H1 (cell line): Measurements from ENCODE around the gene NPHP4. TPM values are rescaled to one million over a fixed set of nuclear protein-coding genes. Genes with fewer than 3 reads are reported as not detected.

Experiments
- CTCF ChIA-PET: fragments of 300-600 bp; sonication (Branson Sonifier 250); formaldehyde crosslinking; loops from one replicate; lab custom pipeline; 2021; ENCODE audit not compliant: partially characterized antibody; lab: Charles Lee
- POLR2A ChIA-PET: fragments of 300-600 bp; sonication (Branson Sonifier 250); formaldehyde crosslinking; loops from one replicate; lab custom pipeline; 2021; ENCODE audit warnings: inconsistent platforms; ENCODE audit not compliant: partially characterized antibody; lab: Charles Lee
- DNase-seq, 2 experiments: peaks; one replicate each; pipeline versions ENCODE4 v3.0.0 to v3.0.0-alpha.2; 2010 to 2022; ENCODE audit warnings: low spot score in 2 of 2, low read depth in 1 of 2, mixed read lengths in 1 of 2
- FAIRE-seq: peaks from 2 replicates; lab custom pipeline; 2011; peaks lifted over from hg19 to GRCh38; lab: Jason Lieb, UNC
- H2AFZ ChIP-seq: 2 replicates; pipeline ENCODE4 v1.8.1; 2012; ENCODE audit warnings: low read length, inconsistent platforms
- H2AK5ac ChIP-seq: 2 replicates; pipeline ENCODE4 v1.6.1; 2013; ENCODE audit warnings: low read depth, low read length
- H2BK120ac ChIP-seq: replicated peaks from 2 replicates; pipeline ENCODE3; 2013; ENCODE audit warnings: low read depth, low read length, inconsistent platforms
- H2BK12ac ChIP-seq: 2 replicates; pipeline ENCODE4 v1.6.1; 2013; ENCODE audit warnings: low read depth, low read length
- H2BK15ac ChIP-seq: 2 replicates; pipeline ENCODE4 v1.6.1; 2013; ENCODE audit warnings: low read length
- H2BK20ac ChIP-seq: 2 replicates; pipeline ENCODE4 v1.6.1; 2013; ENCODE audit warnings: low read length
- H2BK5ac ChIP-seq: 2 replicates; pipeline ENCODE4 v1.6.1; 2013; ENCODE audit warnings: low read depth, low read length
- H3K14ac ChIP-seq: 2 replicates; pipeline ENCODE4 v1.6.1; 2013; ENCODE audit warnings: inconsistent platforms; ENCODE audit not compliant: insufficient read length
- H3K18ac ChIP-seq: 2 replicates; pipeline ENCODE4 v1.6.1; 2013; ENCODE audit warnings: low read length; ENCODE audit errors: extremely low read depth
- H3K23ac ChIP-seq: 2 replicates; pipeline ENCODE4 v1.6.1; 2013; ENCODE audit warnings: inconsistent platforms; ENCODE audit not compliant: insufficient read length
- H3K23me2 ChIP-seq: 2 replicates; pipeline ENCODE4 v1.6.1; 2013; ENCODE audit warnings: low read depth, low read length
- H3K27ac ChIP-seq: 2 replicates; pipeline ENCODE4 v1.6.1; 2011; ENCODE audit warnings: low read depth, low read length, inconsistent platforms
- H3K27me3 ChIP-seq, 4 experiments: replicated peaks in 1 of 4; 1 replicate in 1 of 4; 2 replicates in 3 of 4; pipeline versions ENCODE4 v1.6.1 to v1.8.1; 2011 to 2013; ENCODE audit warnings: low read length in 3 of 4, mild to moderate bottlenecking in 3 of 4, inconsistent platforms in 2 of 4, mixed read lengths in 2 of 4, moderate library complexity in 1 of 4; ENCODE audit not compliant: control insufficient read depth in 3 of 4, insufficient read depth in 3 of 4; ENCODE audit errors: extremely low read depth in 1 of 4
- H3K36me3 ChIP-seq, 4 experiments: 2 replicates each; pipeline versions ENCODE4 v1.6.1 to v1.8.1; 2011 to 2013; ENCODE audit warnings: mild to moderate bottlenecking in 4 of 4, low read length in 3 of 4, moderate library complexity in 2 of 4, control low read depth in 1 of 4, inconsistent platforms in 1 of 4; ENCODE audit not compliant: insufficient read depth in 4 of 4, control insufficient read depth in 2 of 4
- H3K4ac ChIP-seq: replicated peaks from 2 replicates; pipeline ENCODE3; 2013; ENCODE audit warnings: low read length, low read depth, mixed read lengths, inconsistent platforms; ENCODE audit not compliant: insufficient read length
- H3K4me1 ChIP-seq, 4 experiments: replicated peaks in 1 of 4; 1 replicate in 1 of 4; 2 replicates in 3 of 4; pipeline versions ENCODE4 v1.6.1 to v1.8.1; 2011 to 2013; ENCODE audit warnings: low read length in 3 of 4, inconsistent platforms in 2 of 4, mixed read lengths in 1 of 4; ENCODE audit not compliant: insufficient read depth in 4 of 4, control insufficient read depth in 3 of 4
- H3K4me2 ChIP-seq, 2 experiments: 2 replicates each; pipeline versions ENCODE4 v1.6.1 to v1.8.1; 2011 to 2013; ENCODE audit warnings: low read depth in 2 of 2, low read length in 2 of 2, control low read depth in 1 of 2, inconsistent platforms in 1 of 2, mild to moderate bottlenecking in 1 of 2; ENCODE audit not compliant: insufficient read depth in 1 of 2
- H3K4me3 ChIP-seq, 4 experiments: fragments of 200-600, 300-600 bp in 1 of 4; sonication (generic), shearing (Covaris generic), sonication (Bioruptor Twin) in 1 of 4; 2 replicates each; pipeline versions ENCODE4 v1.5.1 to v1.8.1; 2011 to 2016; ENCODE audit warnings: low read length in 4 of 4, low read depth in 3 of 4, control low read depth in 2 of 4, inconsistent platforms in 2 of 4, mild to moderate bottlenecking in 2 of 4, mixed read lengths in 1 of 4, moderate library complexity in 1 of 4; ENCODE audit not compliant: insufficient read depth in 2 of 4; ENCODE audit errors: extremely low read depth in 1 of 4
- H3K56ac ChIP-seq: replicated peaks from 2 replicates; pipeline ENCODE3; 2013; ENCODE audit warnings: low read depth, mild to moderate bottlenecking, mixed read lengths, low read length, inconsistent platforms; ENCODE audit not compliant: insufficient read length
- H3K79me1 ChIP-seq: 2 replicates; pipeline ENCODE4 v1.6.1; 2013; ENCODE audit warnings: low read depth, low read length, control low read depth
- H3K79me2 ChIP-seq, 2 experiments: 2 replicates each; pipeline versions ENCODE4 v1.6.1 to v1.8.1; 2012 to 2013; ENCODE audit warnings: low read length in 2 of 2, mild to moderate bottlenecking in 2 of 2, inconsistent platforms in 1 of 2; ENCODE audit not compliant: insufficient read depth in 2 of 2, control insufficient read depth in 1 of 2
- H3K9ac ChIP-seq, 4 experiments: replicated peaks in 1 of 4; 1 replicate in 1 of 4; 2 replicates in 3 of 4; pipeline versions ENCODE4 v1.6.1 to v1.8.1; 2011 to 2013; ENCODE audit warnings: low read depth in 3 of 4, low read length in 3 of 4, control low read depth in 2 of 4, mild to moderate bottlenecking in 2 of 4, moderate library complexity in 2 of 4, inconsistent platforms in 1 of 4; ENCODE audit errors: extremely low read depth in 1 of 4
- H3K9me3 ChIP-seq, 2 experiments: 2 replicates each; pipeline versions ENCODE4 v1.6.1 to v1.8.1; 2012 to 2013; ENCODE audit warnings: mild to moderate bottlenecking in 2 of 2, moderate library complexity in 2 of 2, control low read depth in 1 of 2, inconsistent platforms in 1 of 2, low read depth in 1 of 2, low read length in 1 of 2, mixed read lengths in 1 of 2; ENCODE audit not compliant: insufficient read depth in 2 of 2
- H4K20me1 ChIP-seq, 2 experiments: replicated peaks in 1 of 2; 2 replicates each; pipeline versions ENCODE3 to v1.8.1; 2011 to 2013; ENCODE audit warnings: inconsistent platforms in 2 of 2, low read length in 2 of 2, mild to moderate bottlenecking in 1 of 2; ENCODE audit not compliant: insufficient read depth in 2 of 2, control insufficient read depth in 1 of 2
- H4K5ac ChIP-seq: 2 replicates; pipeline ENCODE4 v1.6.1; 2013; ENCODE audit warnings: low read length, low read depth, mixed read lengths, inconsistent platforms; ENCODE audit not compliant: insufficient read length
- H4K8ac ChIP-seq: 2 replicates; pipeline ENCODE4 v1.8.0; 2013; ENCODE audit warnings: mild to moderate bottlenecking, moderate library complexity, low read length, inconsistent platforms; ENCODE audit not compliant: insufficient read depth; ENCODE audit errors: extremely low read depth
- H4K91ac ChIP-seq: replicated peaks from 2 replicates; pipeline ENCODE3; 2013; ENCODE audit warnings: low read length, mixed read lengths, inconsistent platforms; ENCODE audit not compliant: insufficient read length
- BRCA1 ChIP-seq: IDR thresholded peaks from 2 replicates; pipeline ENCODE4 v1.6.1; 2012; ENCODE audit warnings: low read depth, low read length, improper control_type of control experiment
- SAP30 ChIP-seq: fragments of 300-600 bp; sonication (generic); IDR thresholded peaks from 2 replicates; pipeline ENCODE4 v1.7.1; 2012; ENCODE audit warnings: low read length, moderate library complexity, mild to moderate bottlenecking, inconsistent platforms; ENCODE audit not compliant: insufficient read depth, insufficient replicate concordance
- TBP ChIP-seq: IDR thresholded peaks from 2 replicates; pipeline ENCODE4 v1.6.1; 2011; ENCODE audit warnings: low read depth, low read length, improper control_type of control experiment
- WGBS, 2 experiments: shearing (Covaris generic) in 1 of 2; methylation state at CpG; one replicate each; pipeline versions ENCODE4 v1.1.6 to v1.1.7; 2013 to 2015; ENCODE audit warnings: low lambda C conversion rate in 2 of 2, mixed read lengths in 2 of 2, inconsistent platforms in 1 of 2, low coverage in 1 of 2, missing lambda C conversion rate in 1 of 2; ENCODE audit not compliant: insufficient replicate concordance in 2 of 2, insufficient coverage in 1 of 2, insufficient read length in 1 of 2; ENCODE audit errors: extremely low coverage in 1 of 2, missing lambda C conversion rate in 1 of 2; 5-methylcytosine and 5-hydroxymethylcytosine counted together
- polyA plus RNA-seq, 7 experiments: library from polyadenylated mRNA; depleted of rRNA in 3 of 7; stranded (reverse) in 5 of 7; unstranded in 2 of 7; fragments of >200 nt in 5 of 7; fragments of 200-250 nt in 2 of 7; gene quantifications; 1 replicate in 5 of 7; 2 replicates in 1 of 7; 4 replicates in 1 of 7; pipeline versions ENCODE4 v1.2.1 to v1.2.3, GENCODE V29; 2011 to 2013; ENCODE audit warnings: missing spikeins in 2 of 7, mixed read lengths in 2 of 7
- total RNA-seq: library from RNA; stranded (reverse); fragmentation: NEBNext Ultra II Directional; extraction: Animal tissue kit (Norgen Biotek cat#: 25700); gene quantifications from 2 replicates; pipeline ENCODE4 v1.2.1, GENCODE V29; 2021
- TF ChIP-seq, protein P1 (sequence below), 3 experiments: IDR thresholded peaks; 1 replicate in 2 of 3; 2 replicates in 1 of 3; pipeline versions ENCODE4 v1.5.1 to v1.6.1; 2011; ENCODE audit warnings: low read length in 3 of 3, mild to moderate bottlenecking in 3 of 3, inconsistent platforms in 2 of 3, low read depth in 1 of 3, moderate library complexity in 1 of 3; ENCODE audit not compliant: insufficient read depth in 1 of 3; ENCODE audit errors: control extremely low read depth in 1 of 3
- TF ChIP-seq, protein P2 (sequence below): IDR thresholded peaks from 2 replicates; pipeline ENCODE4 v1.6.1; 2012; ENCODE audit warnings: inconsistent platforms

The NPHP4 gene
- total and polyA plus RNA-seq, 2 of the 8 experiments (the other 6 are each of a cell fraction or from before 2014, with no cell fraction given), result 5.8 to 14.0 TPM

DNA sequence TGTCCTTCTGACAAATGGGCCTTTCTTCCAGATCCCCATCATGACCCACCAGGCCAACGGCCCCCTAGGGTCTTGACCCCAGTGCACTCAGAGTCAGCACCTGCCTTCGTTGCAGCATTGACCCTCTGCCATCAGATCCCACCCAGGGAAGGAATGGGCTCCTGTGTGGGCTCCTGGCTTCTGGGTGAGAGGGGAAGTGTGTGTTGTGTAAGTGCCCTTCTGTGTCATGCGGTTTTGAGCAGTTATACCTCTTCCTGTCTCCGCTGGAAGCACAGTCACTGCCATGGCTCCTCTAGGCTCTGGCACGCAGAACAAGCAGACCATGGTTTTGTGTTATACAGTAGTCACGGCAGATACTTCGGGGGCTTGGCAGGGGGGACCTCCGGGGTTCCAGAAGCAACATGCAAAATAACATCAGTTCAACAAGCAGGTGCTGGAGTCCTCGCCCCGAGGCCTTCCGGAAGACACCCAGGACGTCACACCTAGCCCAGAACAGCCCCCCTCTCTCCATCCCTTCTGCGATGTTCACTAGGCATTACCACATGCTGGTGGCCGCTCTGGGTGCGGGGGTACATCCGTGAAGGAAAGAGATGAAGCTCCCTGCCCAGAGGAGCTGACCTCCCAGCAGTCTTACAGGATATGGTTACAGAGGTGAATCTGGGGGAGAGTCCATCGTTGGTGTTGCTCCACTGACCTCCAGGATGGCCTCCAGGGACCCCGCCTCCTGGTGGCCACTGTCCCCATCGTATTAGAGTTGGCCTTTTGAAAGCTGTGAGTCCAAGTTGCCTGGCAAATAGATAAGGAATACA, 36.0 kb upstream of the NPHP4 start:
- Histone ChIP-seq H4K91ac (no peak overlapping the region), H4K20me1 (peaks cover 0 to 10% of the 10 kb centered on the region in 2 experiments), H4K5ac (no peak overlapping the region), H2AK5ac (no peak overlapping the region), H3K27me3 (peaks cover 0 to 3% (median 1%) of the 10 kb centered on the region in 4 experiments; a peak in 3 of 7 replicates), H3K9me3 (no peaks in the 10 kb centered on the region), H3K4me3 (no peak overlapping the region), H3K23ac (no peak overlapping the region), H3K27ac (no peak overlapping the region), H3K56ac (no peak overlapping the region), H3K9ac (no peak overlapping the region), H3K18ac (no peak overlapping the region), H3K14ac (no peak overlapping the region), H3K36me3 (no peaks in the 10 kb centered on the region), H3K4me2 (no peak overlapping the region), H2BK5ac (no peak overlapping the region), H3K79me1 (peaks cover 2% of the 10 kb centered on the region; the same call in 1 of the 2 replicates), H4K8ac (no peak overlapping the region), H2AFZ (no peak overlapping the region), H3K4me1 (peaks cover 0 to 19% (median 7%) of the 10 kb centered on the region in 4 experiments; a peak in 5 of 7 replicates), H2BK120ac (no peak overlapping the region), H3K23me2 (peaks cover 8% of the 10 kb centered on the region; the same call in 1 of the 2 replicates), H3K4ac (no peak overlapping the region), H3K79me2 (no peaks in the 10 kb centered on the region; a peak in 1 of 4 replicates), H2BK20ac (no peak overlapping the region), H2BK12ac (no peak overlapping the region), H2BK15ac (0 out of 2 replicates have a peak overlapping the region, but pooled peaks have one; percentile 61)
- TF ChIP-seq, protein P1, sequence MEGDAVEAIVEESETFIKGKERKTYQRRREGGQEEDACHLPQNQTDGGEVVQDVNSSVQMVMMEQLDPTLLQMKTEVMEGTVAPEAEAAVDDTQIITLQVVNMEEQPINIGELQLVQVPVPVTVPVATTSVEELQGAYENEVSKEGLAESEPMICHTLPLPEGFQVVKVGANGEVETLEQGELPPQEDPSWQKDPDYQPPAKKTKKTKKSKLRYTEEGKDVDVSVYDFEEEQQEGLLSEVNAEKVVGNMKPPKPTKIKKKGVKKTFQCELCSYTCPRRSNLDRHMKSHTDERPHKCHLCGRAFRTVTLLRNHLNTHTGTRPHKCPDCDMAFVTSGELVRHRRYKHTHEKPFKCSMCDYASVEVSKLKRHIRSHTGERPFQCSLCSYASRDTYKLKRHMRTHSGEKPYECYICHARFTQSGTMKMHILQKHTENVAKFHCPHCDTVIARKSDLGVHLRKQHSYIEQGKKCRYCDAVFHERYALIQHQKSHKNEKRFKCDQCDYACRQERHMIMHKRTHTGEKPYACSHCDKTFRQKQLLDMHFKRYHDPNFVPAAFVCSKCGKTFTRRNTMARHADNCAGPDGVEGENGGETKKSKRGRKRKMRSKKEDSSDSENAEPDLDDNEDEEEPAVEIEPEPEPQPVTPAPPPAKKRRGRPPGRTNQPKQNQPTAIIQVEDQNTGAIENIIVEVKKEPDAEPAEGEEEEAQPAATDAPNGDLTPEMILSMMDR (IDR thresholded peaks at IDR 0.05; ENCODE audit: control extremely low read depth in 1 of 3, insufficient read depth in 1 of 3, low read depth in 1 of 3, low read length in 3 of 3), result peak; percentile 8 to 16 (median 16); a peak in 3 of 4 replicates
- TF ChIP-seq, protein P2, sequence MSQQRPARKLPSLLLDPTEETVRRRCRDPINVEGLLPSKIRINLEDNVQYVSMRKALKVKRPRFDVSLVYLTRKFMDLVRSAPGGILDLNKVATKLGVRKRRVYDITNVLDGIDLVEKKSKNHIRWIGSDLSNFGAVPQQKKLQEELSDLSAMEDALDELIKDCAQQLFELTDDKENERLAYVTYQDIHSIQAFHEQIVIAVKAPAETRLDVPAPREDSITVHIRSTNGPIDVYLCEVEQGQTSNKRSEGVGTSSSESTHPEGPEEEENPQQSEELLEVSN, result no peak
- no peak for TF ChIP-seq SAP30
- no peak for TF ChIP-seq BRCA1
- no peak for TF ChIP-seq TBP
- DNase-seq (no peak), FAIRE-seq (no peak)
- WGBS, 2 experiments, result 85% methylated on average over 16 of the region's 19 CpGs; no CpG with 5 or more reads in 1 of the 2 experiments
- POLR2A ChIA-PET, result no interaction called here
- CTCF ChIA-PET, result interaction anchor here (0.6 to 1.8 kb wide), 3 partner anchors 10 to 70 kb away, joined by 3 to 7 read pairs (median 5); no protein-coding TSS in a partner anchor
